B cell (primary cell): Measurements from ENCODE around the gene GALR2.

Source experiments
- EZH2 ChIP-seq: IDR thresholded peaks from 2 replicates; pipeline ENCODE4 v1.6.1; 2012; ENCODE audit warnings: borderline replicate concordance, low read depth, mild to moderate bottlenecking, moderate library complexity, low read length; ENCODE audit not compliant: insufficient read depth, poor library complexity, severe bottlenecking
- TF ChIP-seq, protein P1 (sequence below): fragments of 200-600 bp; IDR thresholded peaks from one replicate; pipeline ENCODE4 v1.8.0; 2022; ENCODE audit warnings: antibody characterized with exemption, mild to moderate bottlenecking

DNA sequence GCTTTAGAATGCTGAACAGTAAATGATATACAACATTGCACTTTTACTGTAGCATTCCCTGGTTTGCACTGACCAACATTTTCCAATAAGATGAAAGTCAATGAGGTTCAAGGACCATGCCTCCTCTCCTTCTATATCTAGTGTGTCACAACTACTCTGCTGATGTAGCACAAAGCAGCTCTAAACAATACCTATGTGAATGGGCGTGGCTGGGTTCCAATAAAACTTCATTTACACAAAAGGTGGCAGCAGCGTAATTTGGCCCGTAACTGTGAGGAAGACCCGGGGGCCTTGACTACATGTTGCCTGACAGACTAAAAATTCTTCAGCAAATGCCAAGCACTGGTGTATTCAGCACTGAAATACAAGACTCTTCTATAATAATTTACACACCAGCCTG is 8.8 kb upstream of the GALR2 start:
- TF ChIP-seq, protein P1, sequence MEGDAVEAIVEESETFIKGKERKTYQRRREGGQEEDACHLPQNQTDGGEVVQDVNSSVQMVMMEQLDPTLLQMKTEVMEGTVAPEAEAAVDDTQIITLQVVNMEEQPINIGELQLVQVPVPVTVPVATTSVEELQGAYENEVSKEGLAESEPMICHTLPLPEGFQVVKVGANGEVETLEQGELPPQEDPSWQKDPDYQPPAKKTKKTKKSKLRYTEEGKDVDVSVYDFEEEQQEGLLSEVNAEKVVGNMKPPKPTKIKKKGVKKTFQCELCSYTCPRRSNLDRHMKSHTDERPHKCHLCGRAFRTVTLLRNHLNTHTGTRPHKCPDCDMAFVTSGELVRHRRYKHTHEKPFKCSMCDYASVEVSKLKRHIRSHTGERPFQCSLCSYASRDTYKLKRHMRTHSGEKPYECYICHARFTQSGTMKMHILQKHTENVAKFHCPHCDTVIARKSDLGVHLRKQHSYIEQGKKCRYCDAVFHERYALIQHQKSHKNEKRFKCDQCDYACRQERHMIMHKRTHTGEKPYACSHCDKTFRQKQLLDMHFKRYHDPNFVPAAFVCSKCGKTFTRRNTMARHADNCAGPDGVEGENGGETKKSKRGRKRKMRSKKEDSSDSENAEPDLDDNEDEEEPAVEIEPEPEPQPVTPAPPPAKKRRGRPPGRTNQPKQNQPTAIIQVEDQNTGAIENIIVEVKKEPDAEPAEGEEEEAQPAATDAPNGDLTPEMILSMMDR: no peak
- no peak for TF ChIP-seq EZH2
